HEK293T (cell line): ENCODE measurements around the gene CPNE4.

Experiments
- CTCF ChIA-PET: fragments of 350-600 bp; formaldehyde crosslinking; extraction: SDS; loops from one replicate; lab custom pipeline; 2021; ENCODE audit warnings: antibody characterized with exemption, inconsistent platforms; lab: Yijun Ruan, JAX
- POLR2A ChIA-PET: fragments of 350-600 bp; formaldehyde crosslinking; extraction: SDS; loops from one replicate; lab custom pipeline; 2020; ENCODE audit warnings: antibody characterized with exemption, inconsistent platforms; lab: Yijun Ruan, JAX
- DNase-seq: peaks from one replicate; pipeline ENCODE4 v3.0.0; 2012; ENCODE audit warnings: mixed read lengths; ENCODE audit errors: extremely low spot score
- ARNT ChIP-seq: fragments of 450-650 bp; IDR thresholded peaks from 2 replicates; pipeline ENCODE4 v1.6.1; 2017; ENCODE audit warnings: mild to moderate bottlenecking
- BHLHE40 ChIP-seq: fragments of 450-650 bp; IDR thresholded peaks from 2 replicates; pipeline ENCODE4 v1.6.1; 2016; ENCODE audit warnings: mild to moderate bottlenecking, moderate library complexity, borderline replicate concordance
- CTBP1 ChIP-seq: fragments of 450-650 bp; IDR thresholded peaks from 2 replicates; pipeline ENCODE4 v1.6.1; 2016; ENCODE audit warnings: borderline replicate concordance
- ELF4 ChIP-seq: fragments of 450-650 bp; IDR thresholded peaks from 2 replicates; pipeline ENCODE4 v1.6.1; 2017; ENCODE audit warnings: antibody characterized with exemption
- FOXA1 ChIP-seq: fragments of 450-650 bp; IDR thresholded peaks from 2 replicates; pipeline ENCODE4 v1.6.1; 2016; ENCODE audit warnings: mild to moderate bottlenecking
- FOXK2 ChIP-seq: fragments of 450-650 bp; IDR thresholded peaks from 2 replicates; pipeline ENCODE4 v1.6.1; 2016; ENCODE audit warnings: mild to moderate bottlenecking
- FOXM1 ChIP-seq: fragments of 450-650 bp; IDR thresholded peaks from 2 replicates; pipeline ENCODE4 v1.6.1; 2017; ENCODE audit warnings: mild to moderate bottlenecking, borderline replicate concordance
- HDGF ChIP-seq: fragments of 450-650 bp; IDR thresholded peaks from 2 replicates; pipeline ENCODE4 v1.6.1; 2017; ENCODE audit warnings: antibody characterized with exemption, borderline replicate concordance
- L3MBTL2 ChIP-seq: fragments of 450-650 bp; conservative IDR thresholded peaks from 2 replicates; pipeline ENCODE4 v1.6.1; 2016; ENCODE audit warnings: mild to moderate bottlenecking
- LEF1 ChIP-seq: fragments of 450-650 bp; IDR thresholded peaks from 2 replicates; pipeline ENCODE4 v1.6.1; 2017; ENCODE audit warnings: mild to moderate bottlenecking, borderline replicate concordance
- NFRKB ChIP-seq: fragments of 450-650 bp; IDR thresholded peaks from 2 replicates; pipeline ENCODE4 v1.6.1; 2016; ENCODE audit warnings: mild to moderate bottlenecking, moderate library complexity
- SP1 ChIP-seq: fragments of 450-650 bp; IDR thresholded peaks from 2 replicates; pipeline ENCODE4 v1.6.1; 2017
- SUZ12 ChIP-seq: fragments of 450-650 bp; IDR thresholded peaks from 2 replicates; pipeline ENCODE4 v1.6.1; 2016; ENCODE audit warnings: mild to moderate bottlenecking
- TARDBP ChIP-seq: fragments of 450-650 bp; IDR thresholded peaks from 2 replicates; pipeline ENCODE4 v1.6.1; 2016
- ZNF384 ChIP-seq: fragments of 450-650 bp; IDR thresholded peaks from 2 replicates; pipeline ENCODE4 v1.6.1; 2016
- TF ChIP-seq, protein P1 (sequence below): fragments of 450-650 bp; IDR thresholded peaks from 2 replicates; pipeline ENCODE4 v1.6.1; 2016

Gene CPNE4

DNA sequence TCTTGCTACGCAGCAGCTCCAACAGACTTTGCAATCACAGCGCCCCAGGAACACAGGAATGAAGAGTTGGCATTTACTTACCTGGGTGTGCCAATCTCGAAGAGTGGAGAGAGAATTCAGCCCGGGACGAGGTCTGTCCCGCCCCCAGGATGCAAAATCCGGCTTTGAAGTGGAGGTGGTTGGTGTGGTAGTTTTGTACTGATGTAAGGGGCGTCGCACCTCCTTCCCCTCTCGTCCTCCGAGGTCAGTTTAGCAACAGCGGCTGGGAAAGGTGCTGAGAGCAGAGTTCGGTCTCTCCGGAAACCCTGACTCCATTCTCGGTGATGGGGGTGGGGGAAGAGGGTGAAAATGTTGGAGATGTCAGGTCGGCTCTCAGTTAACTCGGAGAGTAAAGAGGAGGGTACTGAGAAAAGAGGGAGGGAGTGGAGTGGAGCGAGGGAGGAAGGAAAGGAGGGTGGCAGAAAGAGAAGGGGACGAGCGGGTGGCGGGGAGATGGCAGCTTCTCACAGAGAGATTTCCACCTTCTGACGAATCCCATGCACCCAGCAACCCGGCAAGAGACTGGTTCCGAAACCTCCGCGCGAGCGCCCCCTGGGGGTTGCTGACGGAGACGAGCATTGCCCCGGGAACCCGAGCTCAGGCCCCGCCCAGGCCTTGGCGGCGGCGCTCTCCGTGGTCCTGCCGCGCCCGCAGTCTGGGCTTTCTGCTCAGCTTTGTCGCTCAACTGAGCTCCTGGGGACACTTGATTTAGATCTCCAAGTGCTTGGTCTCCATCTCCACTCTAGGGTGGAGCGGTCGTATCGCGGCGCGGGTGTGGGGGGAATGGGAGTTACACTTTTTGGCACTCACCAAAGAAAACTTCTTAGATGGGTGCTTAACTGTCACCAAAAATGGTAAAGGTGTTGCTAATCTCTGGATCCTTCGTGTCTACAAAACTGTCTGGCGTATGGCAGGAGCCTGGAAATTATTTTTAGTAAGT is at the start of gene CPNE4:
Gene CPNE4, minus strand, starts transcription at position 529 of the 979 bp plus-strand sequence.
- ChIA-PET POLR2A (interaction anchor here (1.5 kb wide), 1 partner anchor 26 kb away, joined by 4 read pairs; no protein-coding TSS in a partner anchor), CTCF (interaction anchor here (0.5 to 1.2 kb wide), 11 partner anchors 10 to 1367 kb away, joined by 3 to 5 read pairs (median 3); no protein-coding TSS in a partner anchor)
- DNase-seq, result peak; percentile 92
- TF ChIP-seq BHLHE40, result no peak
- no peak for TF ChIP-seq CTBP1
- no peak for TF ChIP-seq LEF1
- no peak for TF ChIP-seq ZNF384
- TF ChIP-seq, protein P1, sequence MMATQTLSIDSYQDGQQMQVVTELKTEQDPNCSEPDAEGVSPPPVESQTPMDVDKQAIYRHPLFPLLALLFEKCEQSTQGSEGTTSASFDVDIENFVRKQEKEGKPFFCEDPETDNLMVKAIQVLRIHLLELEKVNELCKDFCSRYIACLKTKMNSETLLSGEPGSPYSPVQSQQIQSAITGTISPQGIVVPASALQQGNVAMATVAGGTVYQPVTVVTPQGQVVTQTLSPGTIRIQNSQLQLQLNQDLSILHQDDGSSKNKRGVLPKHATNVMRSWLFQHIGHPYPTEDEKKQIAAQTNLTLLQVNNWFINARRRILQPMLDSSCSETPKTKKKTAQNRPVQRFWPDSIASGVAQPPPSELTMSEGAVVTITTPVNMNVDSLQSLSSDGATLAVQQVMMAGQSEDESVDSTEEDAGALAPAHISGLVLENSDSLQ, result no peak
- TF ChIP-seq NFRKB, result no peak
- TF ChIP-seq SP1, result no peak
- no peak for TF ChIP-seq TARDBP
- no peak for TF ChIP-seq L3MBTL2
- TF ChIP-seq HDGF, result no peak
- TF ChIP-seq ARNT, result no peak

GRCh38 chr3:132083583-132084279 is 48.9 kb upstream of the CPNE4 start:
- ChIA-PET CTCF (no interaction called here), POLR2A (no interaction called here)
- no peak for DNase-seq

GRCh38 chr3:132083159-132083558 is 48.3 kb upstream of the CPNE4 start:
- no peak for DNase-seq
- TF ChIP-seq SP1 (no peak), SUZ12 (no peak), HDGF (no peak), NFRKB (no peak), BHLHE40 (no peak), FOXA1 (no peak), ZNF384 (no peak), ARNT (no peak), ELF4 (no peak), TARDBP (no peak), CTBP1 (no peak), FOXK2 (no peak), FOXM1 (no peak), L3MBTL2 (no peak), LEF1 (no peak)
- POLR2A ChIA-PET, result no interaction called here
- CTCF ChIA-PET, result no interaction called here

More at GRCh38 chr3:132083583-132084279, 48.9 kb upstream of the CPNE4 start:
- no peak for TF ChIP-seq ELF4
- no peak for TF ChIP-seq L3MBTL2
- no peak for TF ChIP-seq NFRKB
- TF ChIP-seq HDGF, result no peak
- TF ChIP-seq FOXM1, result no peak
- TF ChIP-seq TARDBP, result no peak
- no peak for TF ChIP-seq ARNT
- no peak for TF ChIP-seq SP1
- no peak for TF ChIP-seq SUZ12
- no peak for TF ChIP-seq CTBP1
- TF ChIP-seq FOXA1, result no peak
- no peak for TF ChIP-seq BHLHE40

DNA sequence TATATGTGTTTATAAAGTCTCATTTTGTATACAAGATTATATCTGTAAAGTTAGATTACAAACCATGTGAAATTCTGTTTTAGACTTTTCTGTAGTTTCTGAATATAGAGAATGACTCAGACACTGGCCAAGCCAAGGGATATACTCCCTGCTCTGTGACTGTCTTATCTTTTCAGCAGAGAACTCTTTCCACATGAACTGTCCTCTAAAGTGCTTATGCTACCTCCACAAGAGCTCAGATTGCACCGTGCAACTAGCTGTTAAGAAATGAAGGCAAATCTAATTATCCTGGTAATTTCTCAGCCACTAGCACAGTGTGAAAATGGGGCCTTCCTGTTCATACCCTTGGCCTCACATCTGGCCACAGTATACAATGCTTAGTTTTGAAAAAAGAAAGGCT is 44.3 kb upstream of the CPNE4 start:
- POLR2A ChIA-PET, result no interaction called here
- TF ChIP-seq ELF4 (no peak), LEF1 (no peak), CTBP1 (no peak), SUZ12 (no peak), ARNT (no peak), TARDBP (no peak), FOXK2 (no peak), L3MBTL2 (no peak), BHLHE40 (no peak)
- TF ChIP-seq, protein P1, result no peak
- CTCF ChIA-PET, result no interaction called here
- no peak for DNase-seq

DNA sequence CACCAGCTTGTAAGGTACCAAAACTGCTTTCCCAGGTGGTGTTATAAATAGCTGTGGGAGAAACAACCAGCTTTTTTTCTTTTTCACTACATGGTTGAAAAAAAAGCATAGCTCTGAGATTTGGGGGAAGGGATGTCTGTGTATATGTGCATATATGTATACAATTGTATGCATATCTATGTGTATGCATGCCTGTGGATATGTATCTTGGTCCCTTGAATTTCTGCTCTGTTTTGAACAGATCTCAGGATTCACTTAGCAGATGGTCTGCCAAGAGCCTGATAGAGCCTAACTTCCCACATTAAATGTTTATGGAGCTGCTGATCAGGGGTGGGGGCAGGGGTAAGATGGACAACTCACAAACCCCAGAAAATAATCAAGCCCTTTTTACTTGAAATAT is 39.0 kb upstream of the CPNE4 start:
- POLR2A ChIA-PET, result no interaction called here
- no peak for DNase-seq
- CTCF ChIA-PET, result no interaction called here
- TF ChIP-seq ARNT (no peak), SUZ12 (no peak), FOXA1 (no peak), TARDBP (no peak), FOXK2 (no peak), LEF1 (no peak), CTBP1 (no peak), ZNF384 (no peak), ELF4 (no peak), BHLHE40 (no peak), L3MBTL2 (no peak), FOXM1 (no peak), SP1 (no peak), HDGF (no peak), NFRKB (no peak)
- TF ChIP-seq, protein P1, result no peak
